Loucy (cell line): ENCODE results near the gene ZNF236.

Experiments
- H2AFZ ChIP-seq: fragments of 200-600 bp; sonication (generic); 2 replicates; pipeline ENCODE4 v1.6.0; 2016; ENCODE audit warnings: antibody characterized with exemption, mild to moderate bottlenecking, low read length, moderate library complexity
- H3F3A ChIP-seq: fragments of 200-600 bp; 2 replicates; pipeline ENCODE4 v1.6.0; 2016; ENCODE audit warnings: antibody characterized with exemption, low read depth, mild to moderate bottlenecking
- H3K27me3 ChIP-seq: fragments of 200-600 bp; sonication (generic); 2 replicates; pipeline ENCODE4 v1.6.1; 2014; ENCODE audit warnings: low read length, mild to moderate bottlenecking; ENCODE audit not compliant: insufficient read depth, poor library complexity, severe bottlenecking
- H3K36me3 ChIP-seq: fragments of 200-600 bp; sonication (generic); 2 replicates; pipeline ENCODE4 v1.6.1; 2016; ENCODE audit warnings: low read length; ENCODE audit not compliant: insufficient read depth
- H3K4me1 ChIP-seq: fragments of 200-600 bp; sonication (generic); 2 replicates; pipeline ENCODE4 v1.5.1; 2014; ENCODE audit warnings: low read length, mild to moderate bottlenecking; ENCODE audit not compliant: insufficient read depth, poor library complexity, severe bottlenecking
- H3K4me2 ChIP-seq: fragments of 200-600 bp; sonication (generic); 2 replicates; pipeline ENCODE4 v1.6.0; 2014; ENCODE audit warnings: antibody characterized with exemption, low read length, low read depth, mild to moderate bottlenecking; ENCODE audit not compliant: poor library complexity, severe bottlenecking
- H3K4me3 ChIP-seq: fragments of 200-600 bp; sonication (generic); 2 replicates; pipeline ENCODE4 v1.5.1; 2014; ENCODE audit warnings: low read length, mild to moderate bottlenecking, mixed read lengths; ENCODE audit not compliant: poor library complexity, severe bottlenecking
- H3K79me2 ChIP-seq: fragments of 200-600 bp; sonication (generic); 2 replicates; pipeline ENCODE4 v1.6.1; 2014; ENCODE audit warnings: low read length; ENCODE audit not compliant: insufficient read depth
- H3K9ac ChIP-seq: fragments of 200-600 bp; sonication (generic); 2 replicates; pipeline ENCODE4 v1.6.0; 2014; ENCODE audit warnings: mild to moderate bottlenecking, low read depth, low read length, moderate library complexity; ENCODE audit not compliant: poor library complexity, severe bottlenecking
- H3K9me2 ChIP-seq: fragments of 200-600 bp; sonication (generic); replicated peaks from 2 replicates; pipeline ENCODE4 v1.6.1; 2016; ENCODE audit warnings: low read depth, low read length, mixed read lengths
- H3K9me3 ChIP-seq: fragments of 200-600 bp; sonication (generic); 2 replicates; pipeline ENCODE4 v1.6.1; 2014; ENCODE audit warnings: mild to moderate bottlenecking, antibody characterized with exemption, low read length, low read depth; ENCODE audit not compliant: insufficient read depth
- H4K20me1 ChIP-seq: fragments of 200-600 bp; sonication (generic); 2 replicates; pipeline ENCODE4 v1.6.0; 2014; ENCODE audit warnings: antibody characterized with exemption, low read length, mild to moderate bottlenecking; ENCODE audit not compliant: insufficient read depth, poor library complexity, severe bottlenecking
- EZH2phosphoT487 ChIP-seq: fragments of 200-600 bp; IDR thresholded peaks from 2 replicates; pipeline ENCODE4 v1.6.1; 2018; ENCODE audit warnings: antibody characterized with exemption, mild to moderate bottlenecking, moderate library complexity, borderline replicate concordance
- TF ChIP-seq, protein P1 (sequence below): fragments of 200-600 bp; sonication (generic); conservative IDR thresholded peaks from 2 replicates; pipeline ENCODE4 v1.5.1; 2014; ENCODE audit warnings: mild to moderate bottlenecking, antibody characterized with exemption, low read length

The ZNF236 gene

GRCh38 chr18:76894566-76895346, 72.4 kb downstream of the ZNF236 start:
- Histone ChIP-seq H3K36me3 (peaks cover 42% of the 10 kb centered on the region), H3K4me2 (no peak overlapping the region), H3K27me3 (no peaks in the 10 kb centered on the region), H3K4me3 (no peak overlapping the region), H2AFZ (no peak overlapping the region), H3K9me3 (no peaks in the 10 kb centered on the region; the same call in 1 of the 2 replicates), H3K4me1 (no peaks in the 10 kb centered on the region), H4K20me1 (no peaks in the 10 kb centered on the region), H3K9ac (no peak overlapping the region), H3F3A (no peaks in the 10 kb centered on the region), H3K79me2 (no peaks in the 10 kb centered on the region), H3K9me2 (no peaks in the 10 kb centered on the region)
- no peak for TF ChIP-seq EZH2phosphoT487
- TF ChIP-seq, protein P1, sequence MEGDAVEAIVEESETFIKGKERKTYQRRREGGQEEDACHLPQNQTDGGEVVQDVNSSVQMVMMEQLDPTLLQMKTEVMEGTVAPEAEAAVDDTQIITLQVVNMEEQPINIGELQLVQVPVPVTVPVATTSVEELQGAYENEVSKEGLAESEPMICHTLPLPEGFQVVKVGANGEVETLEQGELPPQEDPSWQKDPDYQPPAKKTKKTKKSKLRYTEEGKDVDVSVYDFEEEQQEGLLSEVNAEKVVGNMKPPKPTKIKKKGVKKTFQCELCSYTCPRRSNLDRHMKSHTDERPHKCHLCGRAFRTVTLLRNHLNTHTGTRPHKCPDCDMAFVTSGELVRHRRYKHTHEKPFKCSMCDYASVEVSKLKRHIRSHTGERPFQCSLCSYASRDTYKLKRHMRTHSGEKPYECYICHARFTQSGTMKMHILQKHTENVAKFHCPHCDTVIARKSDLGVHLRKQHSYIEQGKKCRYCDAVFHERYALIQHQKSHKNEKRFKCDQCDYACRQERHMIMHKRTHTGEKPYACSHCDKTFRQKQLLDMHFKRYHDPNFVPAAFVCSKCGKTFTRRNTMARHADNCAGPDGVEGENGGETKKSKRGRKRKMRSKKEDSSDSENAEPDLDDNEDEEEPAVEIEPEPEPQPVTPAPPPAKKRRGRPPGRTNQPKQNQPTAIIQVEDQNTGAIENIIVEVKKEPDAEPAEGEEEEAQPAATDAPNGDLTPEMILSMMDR, result no peak

DNA sequence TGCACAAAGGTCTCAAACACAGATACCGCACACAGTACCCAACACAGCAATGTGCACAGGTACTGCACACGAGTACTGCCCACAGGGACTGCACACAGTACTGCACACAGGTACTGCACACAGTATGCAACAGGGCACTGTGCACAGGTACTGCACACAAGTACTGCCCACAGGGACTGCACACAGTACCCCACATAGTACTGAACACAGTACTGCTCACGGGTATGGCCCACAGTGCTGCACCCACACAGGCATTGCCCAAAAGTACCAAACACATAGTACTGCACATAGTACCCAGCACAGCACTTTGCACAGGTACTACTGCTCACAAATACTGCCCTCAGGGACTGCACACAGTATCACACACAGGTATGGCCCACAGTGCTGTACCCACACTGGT, 73.1 kb downstream of the ZNF236 start:
- Histone ChIP-seq H3K9me3 (no peaks in the 10 kb centered on the region; the same call in 1 of the 2 replicates), H4K20me1 (no peaks in the 10 kb centered on the region), H3K79me2 (no peaks in the 10 kb centered on the region), H3K4me2 (no peak overlapping the region), H3K4me3 (no peak overlapping the region), H3K27me3 (no peaks in the 10 kb centered on the region), H3K9ac (no peak overlapping the region), H3K4me1 (no peaks in the 10 kb centered on the region), H3K36me3 (peaks cover 42% of the 10 kb centered on the region), H3F3A (no peaks in the 10 kb centered on the region), H2AFZ (no peak overlapping the region), H3K9me2 (no peaks in the 10 kb centered on the region)
- no peak for TF ChIP-seq EZH2phosphoT487
- TF ChIP-seq, protein P1, result no peak

DNA sequence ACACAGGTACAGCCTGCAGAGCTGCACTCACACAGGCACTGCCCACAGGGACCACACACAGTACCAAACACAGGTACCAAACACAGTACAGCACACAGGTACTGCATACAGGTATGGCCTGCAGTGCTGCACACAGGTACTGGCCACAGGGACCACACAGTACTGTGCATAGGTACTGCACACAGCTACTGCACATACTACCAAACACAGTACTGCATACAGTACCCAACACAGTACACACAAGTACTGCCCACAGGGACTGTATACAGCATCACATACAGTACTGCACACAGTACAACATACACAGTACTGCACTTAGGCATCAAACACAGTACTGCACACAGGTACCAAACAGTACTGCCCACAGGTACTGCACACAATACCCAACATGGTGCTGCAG, 74.3 kb downstream of the ZNF236 start:
- H3K4me2 ChIP-seq, result no peak overlapping the region
- no peaks in the 10 kb centered on the region for H3F3A ChIP-seq
- TF ChIP-seq, protein P1, result no peak
- TF ChIP-seq EZH2phosphoT487, result no peak
- no peaks in the 10 kb centered on the region; the same call in 1 of the 2 replicates for H3K9me3 ChIP-seq
- no peak overlapping the region for H3K4me3 ChIP-seq
- peaks cover 50% of the 10 kb centered on the region for H3K36me3 ChIP-seq
- no peaks in the 10 kb centered on the region for H4K20me1 ChIP-seq
- H3K79me2 ChIP-seq, result no peaks in the 10 kb centered on the region
- no peak overlapping the region for H2AFZ ChIP-seq
- H3K4me1 ChIP-seq, result no peaks in the 10 kb centered on the region
- H3K27me3 ChIP-seq, result no peaks in the 10 kb centered on the region
- H3K9ac ChIP-seq, result no peak overlapping the region
- H3K9me2 ChIP-seq, result no peaks in the 10 kb centered on the region
